T-helper 2 cell treated with Interferon-gamma antibody and Interleukin-4, amounts not matched to agents 5 μg/mL and 100 μg/mL, for 36 hours (primary cell): ENCODE data around the gene ZNF783.
"Not testable (repeated sequence)": the region's sequence is repeated elsewhere in the genome, so short reads cannot be mapped to it uniquely, and the experiment has no call there.

Source experiments
- DNase-seq: peaks from one replicate; pipeline ENCODE4 v3.0.0; 2021; ENCODE audit warnings: low spot score
- H3K27ac Mint-ChIP-seq: one replicate; pipeline ENCODE4 v1.8.0; 2021; ENCODE audit warnings: mild to moderate bottlenecking, mixed read lengths
- H3K27me3 Mint-ChIP-seq: one replicate; pipeline ENCODE4 v1.8.0; 2021; ENCODE audit warnings: low read depth, mixed read lengths
- H3K36me3 Mint-ChIP-seq: one replicate; pipeline ENCODE4 v1.8.0; 2021; ENCODE audit warnings: low read depth, mixed read lengths
- H3K4me1 Mint-ChIP-seq: one replicate; pipeline ENCODE4 v1.8.0; 2021; ENCODE audit warnings: low read depth, mixed read lengths
- H3K4me3 Mint-ChIP-seq: one replicate; pipeline ENCODE4 v1.8.0; 2022; ENCODE audit warnings: mild to moderate bottlenecking, moderate library complexity, mixed read lengths
- H3K9me3 Mint-ChIP-seq: one replicate; pipeline ENCODE4 v1.8.0; 2021; ENCODE audit warnings: mixed read lengths

ZNF783 gene

GRCh38 chr7:149261829-149262617, at the start of gene ZNF783:
Gene ZNF783, plus strand, starts transcription at chr7:149262196. Its CDS starts 138 bp downstream, at chr7:149262334.
- Mint-ChIP-seq H3K4me1 (peaks cover 17% of the 10 kb centered on the region), H3K36me3 (peaks cover 13% of the 10 kb centered on the region), H3K9me3 (no peaks in the 10 kb centered on the region), H3K4me3 (peak within 1 kb of the TSS; percentile 83), H3K27ac (peak within 1 kb of the TSS; percentile 88), H3K27me3 (no peaks in the 10 kb centered on the region)
- peak; percentile 87 for DNase-seq

- Mint-ChIP-seq H3K36me3 (peaks cover 67% of the 10 kb centered on the region), H3K27me3 (no peaks in the 10 kb centered on the region), H3K27ac (no peak overlapping the region), H3K4me3 (no peak overlapping the region), H3K4me1 (peaks cover 12% of the 10 kb centered on the region), H3K9me3 (no peaks in the 10 kb centered on the region)
- no peak for DNase-seq
Measured at GRCh38 chr7:149214020-149214720, 47.8 kb upstream of the ZNF783 start.

GRCh38 chr7:149216402-149216801, 45.6 kb upstream of the ZNF783 start:
- H3K4me1 Mint-ChIP-seq, result no peaks in the 10 kb centered on the region
- DNase-seq, result no peak
- no peak overlapping the region for H3K27ac Mint-ChIP-seq
- H3K9me3 Mint-ChIP-seq, result no peaks in the 10 kb centered on the region
- H3K36me3 Mint-ChIP-seq, result peaks cover 60% of the 10 kb centered on the region
- H3K4me3 Mint-ChIP-seq, result no peak overlapping the region
- no peaks in the 10 kb centered on the region for H3K27me3 Mint-ChIP-seq

GRCh38 chr7:149217570-149217969, 44.4 kb upstream of the ZNF783 start:
- no peaks in the 10 kb centered on the region for H3K9me3 Mint-ChIP-seq
- no peaks in the 10 kb centered on the region for H3K27me3 Mint-ChIP-seq
- H3K4me1 Mint-ChIP-seq, result no peaks in the 10 kb centered on the region
- peaks cover 58% of the 10 kb centered on the region for H3K36me3 Mint-ChIP-seq
- H3K27ac Mint-ChIP-seq, result no peak overlapping the region
- no peak overlapping the region for H3K4me3 Mint-ChIP-seq
- no peak for DNase-seq

GRCh38 chr7:149218469-149219420, 43.3 kb upstream of the ZNF783 start:
- Mint-ChIP-seq H3K4me3 (no peak overlapping the region), H3K9me3 (no peaks in the 10 kb centered on the region), H3K27ac (no peak overlapping the region), H3K27me3 (no peaks in the 10 kb centered on the region), H3K4me1 (no peaks in the 10 kb centered on the region), H3K36me3 (peaks cover 53% of the 10 kb centered on the region)
- DNase-seq, result no peak

- Mint-ChIP-seq H3K4me3 (no peak overlapping the region), H3K4me1 (no peaks in the 10 kb centered on the region), H3K27ac (no peak overlapping the region), H3K36me3 (peaks cover 51% of the 10 kb centered on the region), H3K9me3 (no peaks in the 10 kb centered on the region), H3K27me3 (no peaks in the 10 kb centered on the region)
- no peak for DNase-seq
Measured at GRCh38 chr7:149220534-149220933, 41.5 kb upstream of the ZNF783 start.

GRCh38 chr7:149223176-149223575, 38.8 kb upstream of the ZNF783 start:
- no peaks in the 10 kb centered on the region for H3K4me1 Mint-ChIP-seq

GRCh38 chr7:149223761-149224160, 38.2 kb upstream of the ZNF783 start:
- DNase-seq, result no peak
- Mint-ChIP-seq H3K27ac (no peak overlapping the region), H3K9me3 (no peaks in the 10 kb centered on the region), H3K4me1 (no peaks in the 10 kb centered on the region), H3K27me3 (no peaks in the 10 kb centered on the region), H3K36me3 (peaks cover 36% of the 10 kb centered on the region), H3K4me3 (no peak overlapping the region)

More at GRCh38 chr7:149223176-149223575, 38.8 kb upstream of the ZNF783 start:
- Mint-ChIP-seq H3K36me3 (peaks cover 42% of the 10 kb centered on the region), H3K4me3 (no peak overlapping the region), H3K27me3 (no peaks in the 10 kb centered on the region), H3K9me3 (no peaks in the 10 kb centered on the region), H3K27ac (no peak overlapping the region)
- DNase-seq, result no peak

GRCh38 chr7:149224352-149224751, 37.6 kb upstream of the ZNF783 start:
- Mint-ChIP-seq H3K4me3 (no peak overlapping the region), H3K4me1 (no peaks in the 10 kb centered on the region), H3K27ac (no peak overlapping the region), H3K27me3 (no peaks in the 10 kb centered on the region), H3K9me3 (no peaks in the 10 kb centered on the region), H3K36me3 (peaks cover 30% of the 10 kb centered on the region)
- DNase-seq, result no peak

- Mint-ChIP-seq H3K27me3 (no peaks in the 10 kb centered on the region), H3K9me3 (no peaks in the 10 kb centered on the region), H3K4me3 (no peak overlapping the region), H3K36me3 (peaks cover 26% of the 10 kb centered on the region), H3K4me1 (no peaks in the 10 kb centered on the region), H3K27ac (no peak overlapping the region)
- DNase-seq, result no peak
Measured at GRCh38 chr7:149225106-149225505, 36.9 kb upstream of the ZNF783 start.

- H3K27ac Mint-ChIP-seq, result no peak overlapping the region
- DNase-seq, result no peak
- peaks cover 26% of the 10 kb centered on the region for H3K36me3 Mint-ChIP-seq
- H3K27me3 Mint-ChIP-seq, result no peaks in the 10 kb centered on the region
- H3K4me3 Mint-ChIP-seq, result no peak overlapping the region
- no peaks in the 10 kb centered on the region for H3K4me1 Mint-ChIP-seq
- no peaks in the 10 kb centered on the region for H3K9me3 Mint-ChIP-seq
Measured at GRCh38 chr7:149225656-149226055, 36.3 kb upstream of the ZNF783 start.

- DNase-seq, H3K9me3 Mint-ChIP-seq, H3K27ac Mint-ChIP-seq, H3K4me3 Mint-ChIP-seq, H3K4me1 Mint-ChIP-seq, H3K27me3 Mint-ChIP-seq: not testable (repeated sequence)
- H3K36me3 Mint-ChIP-seq, result peaks cover 20% of the 10 kb centered on the region
Measured at GRCh38 chr7:149226366-149226765, 35.6 kb upstream of the ZNF783 start.

GRCh38 chr7:149226840-149227494, 35.0 kb upstream of the ZNF783 start:
- no peak overlapping the region for H3K4me3 Mint-ChIP-seq
- no peak overlapping the region for H3K27ac Mint-ChIP-seq
- H3K4me1 Mint-ChIP-seq, result no peaks in the 10 kb centered on the region
- H3K27me3 Mint-ChIP-seq, result no peaks in the 10 kb centered on the region
- H3K36me3 Mint-ChIP-seq, result peaks cover 15% of the 10 kb centered on the region
- no peak for DNase-seq
- no peaks in the 10 kb centered on the region for H3K9me3 Mint-ChIP-seq
